Nucleus accumbens (tissue), 56 donors: Measurements from ENCODE around the gene DCC.

ENCODE experiments used
- DNase-seq, 56 donors: peaks; one replicate each; lab custom pipeline; 2025; lab: John Stamatoyannopoulos, UW

Gene DCC

DNA sequence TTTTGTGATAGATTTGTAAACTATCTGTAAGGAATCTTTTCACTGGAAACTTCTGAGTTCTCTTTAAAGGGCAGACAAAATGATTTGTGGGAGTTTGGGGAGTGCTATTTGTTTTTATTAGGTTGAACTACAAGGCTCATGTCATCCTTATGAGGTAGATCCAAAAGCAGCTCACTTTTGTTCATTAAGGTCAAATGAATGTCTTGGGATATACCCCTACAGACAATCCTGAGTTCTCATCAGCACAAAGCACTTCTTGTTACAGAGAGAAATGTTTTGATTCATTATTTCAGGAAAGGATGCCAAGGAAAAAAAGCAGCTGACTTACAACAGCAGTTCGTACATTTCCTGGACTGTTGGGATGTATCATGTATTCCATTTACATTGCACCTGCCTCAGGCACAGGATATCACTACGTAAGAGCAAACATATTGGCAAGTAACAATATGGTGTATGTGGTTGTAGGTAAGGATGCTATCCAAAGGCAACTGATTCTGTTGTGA lies 68.9 kb downstream of the DCC start:
- no peak for DNase-seq

- DNase-seq = peak in 3 of 56 donors; percentile 9 to 11 (median 10)
These were observed 69.7 kb downstream of the DCC start for GRCh38 chr18:52409727-52410126.

DNA sequence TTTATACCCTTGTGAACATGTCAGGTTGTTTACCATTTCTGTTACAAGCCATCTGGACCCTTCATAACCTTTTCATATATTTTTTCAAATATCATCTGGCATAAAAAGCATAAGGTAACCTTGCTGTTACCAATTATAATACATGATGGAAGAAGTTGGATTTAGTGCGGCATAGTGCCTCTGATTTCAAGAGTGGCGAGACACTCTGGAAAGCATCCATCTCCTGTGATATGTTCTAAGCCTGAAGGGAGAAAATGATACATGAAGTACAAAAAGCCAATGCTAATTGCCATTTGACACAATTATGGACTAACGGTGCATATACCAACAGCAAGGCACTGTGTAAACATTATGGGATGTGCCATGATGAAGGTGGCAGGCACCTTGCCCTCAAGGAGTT lies 75.1 kb downstream of the DCC start:
- DNase-seq = no peak

- no peak for DNase-seq
These were observed 83.1 kb downstream of the DCC start for GRCh38 chr18:52422985-52423601.

GRCh38 chr18:52426041-52426440 lies 86.0 kb downstream of the DCC start:
- DNase-seq = peak in 1 of 56 donors; percentile 6

GRCh38 chr18:52426462-52426861 lies 86.5 kb downstream of the DCC start:
- no peak for DNase-seq

DNA sequence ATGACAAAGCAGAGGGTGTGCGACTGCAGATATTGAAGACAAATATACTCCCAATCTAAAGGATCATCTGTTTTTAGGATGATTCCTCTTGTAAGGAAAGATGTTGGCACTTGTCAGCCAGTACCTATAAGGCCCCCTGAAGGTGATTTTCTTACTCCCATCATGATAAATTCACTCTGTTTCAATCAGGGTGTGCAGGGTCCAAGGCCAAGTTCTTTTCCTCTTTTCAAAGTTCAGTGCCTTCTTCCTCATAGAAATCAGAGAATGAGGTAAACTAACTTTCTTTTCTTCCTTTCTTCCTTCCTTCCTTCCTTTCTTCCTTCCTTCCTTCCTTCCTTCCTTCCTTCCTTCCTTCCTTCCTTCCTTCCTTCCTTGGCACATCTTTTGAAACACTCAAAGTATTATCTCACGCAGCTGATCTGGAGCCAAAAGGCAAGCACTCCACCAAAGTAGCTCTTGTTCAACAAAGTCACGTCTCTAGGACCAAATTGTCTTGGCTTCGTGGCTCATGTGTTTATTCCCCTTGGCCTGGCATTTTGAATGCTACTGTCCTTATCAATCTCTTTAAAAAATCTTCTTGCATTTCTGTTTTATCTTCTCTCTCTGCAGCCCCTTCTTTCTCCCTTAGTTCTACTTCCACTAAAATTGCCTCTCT lies 87.7 kb downstream of the DCC start:
- no peak for DNase-seq

- DNase-seq = no peak
These were observed 91.7 kb downstream of the DCC start for GRCh38 chr18:52431683-52432082.

DNA sequence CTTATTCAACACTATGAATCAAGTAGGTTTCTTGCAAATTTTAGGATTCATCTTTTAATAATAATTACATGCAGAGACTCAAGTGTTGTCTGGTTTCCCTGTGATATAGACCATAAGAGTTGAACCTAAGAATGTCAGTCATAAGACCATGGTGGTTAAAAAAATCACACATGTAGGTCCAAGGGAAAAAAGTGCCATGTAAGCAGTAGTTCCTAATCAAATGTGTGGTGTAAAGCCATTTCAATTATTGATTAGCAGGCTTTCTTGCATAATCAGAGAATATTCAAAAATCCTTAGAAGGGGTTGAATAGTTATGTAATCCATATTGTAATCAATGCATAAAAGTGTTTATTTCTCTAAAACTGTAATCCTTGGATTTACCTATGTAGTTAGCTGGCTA lies 93.8 kb downstream of the DCC start:
- DNase-seq = no peak

DNA sequence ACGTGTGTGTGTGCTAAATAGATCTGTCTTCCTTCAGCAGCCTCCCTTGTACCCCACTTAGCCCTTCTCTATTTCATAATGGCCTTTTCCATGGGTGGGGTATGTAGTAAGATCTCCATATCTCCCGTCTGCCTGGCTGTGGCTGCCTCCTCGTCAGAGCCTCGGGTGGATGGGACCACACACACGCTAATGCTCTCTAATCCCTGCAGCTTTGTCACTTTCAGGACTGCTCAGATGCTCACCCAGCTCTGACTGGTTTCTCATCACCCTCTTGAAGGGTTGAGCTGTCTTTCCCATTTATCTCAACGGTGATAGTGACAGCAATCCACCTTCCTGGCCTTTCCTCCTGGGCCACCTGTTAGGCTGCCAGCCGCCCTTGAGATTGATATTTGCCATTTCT lies 95.3 kb downstream of the DCC start:
- DNase-seq = no peak

GRCh38 chr18:52437161-52437560 lies 97.2 kb downstream of the DCC start:
- DNase-seq = no peak

DNA sequence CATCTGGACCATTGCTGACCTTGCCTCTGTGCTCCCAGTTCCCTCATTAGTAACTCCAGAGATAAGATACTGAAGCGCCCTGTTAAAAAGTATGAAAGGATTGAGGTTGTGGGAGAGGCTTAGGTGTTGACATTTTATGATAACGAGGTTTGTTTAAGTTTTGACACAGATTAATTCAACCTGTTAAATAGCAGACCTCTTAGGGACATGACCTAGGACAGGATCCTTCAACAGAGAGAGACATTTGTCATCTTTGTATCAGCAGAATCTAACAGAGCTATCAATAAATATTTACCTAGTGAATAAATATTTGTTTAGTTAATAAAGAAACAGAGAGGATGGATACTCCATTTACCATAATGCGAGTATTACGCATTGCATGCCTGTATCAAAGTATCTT lies 99.5 kb downstream of the DCC start:
- DNase-seq = no peak

GRCh38 chr18:52441794-52442193 lies 101.8 kb downstream of the DCC start:
- DNase-seq = no peak

DNA sequence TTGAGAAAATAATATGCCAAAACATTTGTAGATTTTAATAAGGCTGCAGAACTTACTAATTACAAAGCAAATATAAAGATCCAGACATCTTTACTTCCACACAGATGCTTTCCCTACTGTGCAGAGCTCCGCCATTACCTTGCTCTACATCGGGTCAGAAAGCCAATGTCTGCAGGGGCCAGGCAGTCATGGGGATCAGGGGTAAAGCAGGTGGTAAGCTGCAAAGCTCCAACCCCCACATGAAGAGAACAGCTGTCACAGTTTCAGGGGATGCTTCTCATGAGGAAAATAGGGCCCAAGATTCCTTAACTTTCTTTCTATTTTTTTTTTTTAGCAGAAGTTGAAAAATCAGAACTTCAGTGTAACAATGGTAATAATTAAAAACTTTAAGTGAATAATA lies 102.7 kb downstream of the DCC start:
- no peak for DNase-seq

DNA sequence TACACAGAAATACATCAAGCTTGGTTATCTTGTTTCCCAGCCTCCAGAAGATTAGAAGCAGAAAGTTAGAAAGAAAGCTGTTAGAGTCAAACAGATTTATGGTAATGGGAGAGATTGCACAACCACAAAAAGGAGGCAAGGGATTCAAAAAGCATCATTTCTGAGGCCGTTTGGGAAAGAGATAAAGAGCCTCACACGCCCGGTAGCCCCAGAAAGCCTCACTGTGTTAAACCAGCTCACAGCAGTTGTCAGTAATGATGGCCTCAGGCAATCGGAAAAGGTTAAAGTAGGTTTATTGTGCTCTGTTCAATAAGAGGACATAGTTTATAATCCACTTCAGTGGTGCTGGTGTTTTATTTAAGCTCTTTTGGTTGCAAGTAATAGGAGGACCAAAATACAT lies 111.3 kb downstream of the DCC start:
- DNase-seq = no peak

GRCh38 chr18:52451851-52452250 lies 111.9 kb downstream of the DCC start:
- DNase-seq = no peak

DNA sequence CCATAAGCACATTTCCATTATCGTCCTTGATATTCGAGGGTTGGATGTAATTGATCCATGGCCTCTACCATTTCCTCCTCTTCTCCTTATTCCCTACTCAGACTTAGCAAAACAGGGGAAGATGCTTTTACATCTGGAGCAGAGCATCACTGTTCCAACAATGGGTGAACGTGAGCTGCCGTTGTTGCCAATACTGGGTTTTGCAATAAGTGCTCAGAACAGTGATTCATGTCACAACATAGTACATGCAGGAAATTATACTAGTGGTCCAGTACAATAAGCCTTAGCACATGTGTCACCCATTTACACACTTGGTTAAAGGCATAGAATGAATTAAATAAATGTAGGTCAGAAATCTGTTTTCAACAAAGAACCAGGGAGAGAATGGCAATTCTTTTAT lies 112.4 kb downstream of the DCC start:
- no peak for DNase-seq

DNA sequence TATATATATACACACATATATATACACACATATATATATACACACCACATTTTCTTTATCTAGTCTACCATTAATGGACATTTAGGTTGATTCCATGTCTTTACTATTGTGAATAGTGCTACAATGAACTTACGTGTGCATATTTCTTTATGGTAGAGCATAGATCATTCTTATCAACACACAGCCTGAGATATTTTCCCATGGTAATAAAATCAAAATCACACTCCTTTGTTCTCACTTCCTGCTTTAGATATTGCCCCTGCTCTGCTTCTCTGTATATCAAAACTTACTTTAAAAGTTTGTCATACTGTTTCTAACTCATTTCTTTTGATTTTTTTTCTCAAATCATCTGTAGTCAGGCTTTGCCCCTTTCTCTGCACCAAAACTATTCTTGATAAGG lies 119.9 kb downstream of the DCC start:
- DNase-seq = no peak

DNA sequence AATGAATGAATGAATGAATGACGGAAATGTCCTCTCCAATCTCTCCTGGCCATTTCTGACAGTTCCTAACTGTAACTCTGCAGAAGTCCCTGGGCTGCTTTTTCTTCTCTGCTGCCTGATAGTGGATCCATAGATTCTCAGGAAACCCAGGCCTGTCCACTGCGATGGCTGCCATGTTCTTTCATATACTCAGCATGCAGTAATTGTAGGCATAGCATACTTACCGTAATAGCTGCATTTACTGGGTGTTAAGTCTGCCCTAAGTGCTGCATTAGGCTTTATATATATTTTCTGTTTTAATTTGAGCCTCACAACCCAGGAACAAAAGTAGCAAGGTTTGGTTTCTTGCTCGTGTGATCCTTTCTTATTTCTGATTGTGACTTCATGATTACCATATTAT lies 122.9 kb downstream of the DCC start:
- no peak for DNase-seq

- DNase-seq = no peak
These were observed 125.4 kb downstream of the DCC start for GRCh38 chr18:52465391-52465790.

- DNase-seq = no peak
These were observed 128.5 kb downstream of the DCC start for GRCh38 chr18:52468496-52468895.

DNA sequence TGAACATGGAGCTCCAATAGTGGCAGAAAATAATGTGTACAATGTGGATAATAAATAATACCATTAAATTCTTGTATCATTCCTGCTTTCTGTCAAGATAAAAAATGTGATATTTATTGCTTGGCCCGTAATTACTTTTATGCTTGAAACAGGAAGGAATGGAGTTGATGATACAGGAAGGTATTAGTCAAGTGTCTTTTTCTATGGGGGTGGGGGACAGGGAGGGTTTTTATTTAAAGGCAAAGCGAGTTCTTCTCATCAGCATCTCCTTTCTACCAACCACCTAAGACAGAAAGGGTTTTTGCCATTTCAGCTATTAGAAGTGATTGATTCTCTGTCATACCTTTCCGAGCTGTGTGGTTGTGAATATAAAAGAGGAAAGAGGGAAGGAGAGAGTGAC lies 135.3 kb downstream of the DCC start:
- DNase-seq = no peak

- no peak for DNase-seq
These were observed 141.1 kb downstream of the DCC start for GRCh38 chr18:52481116-52481515.
